ENCODE results near the gene RNF144A. TPM values are rescaled to one million over a fixed set of nuclear protein-coding genes. Genes with fewer than 3 reads are reported as not detected.
A peak's percentile ranks its signal among the peaks of the same experiment; 100 is the strongest.
"Not testable (repeated sequence)": the region's sequence is repeated elsewhere in the genome, so short reads cannot be mapped to it uniquely, and the experiment has no call there.

The RNF144A gene
- total and polyA plus RNA-seq, 5 donors: 4.7 to 14.3 (median 10.3) TPM

GRCh38 chr2:6883448-6884122 lies 33.6 kb upstream of the RNF144A start:
- no peak overlapping the region for H3K27ac ChIP-seq (ENCODE audit: low read length)
- ATAC-seq: peak; percentile 11 to 19
- intact Hi-C loops (cut with DNase I): no loop called here
- DNase-seq: no peak
- WGBS: 53% methylated on average over 7 of the region's 7 CpGs
- no peak overlapping the region for H3K4me3 ChIP-seq (ENCODE audit: low read length)
- H3K4me1 ChIP-seq (ENCODE audit: control insufficient read depth, insufficient read depth, low read length): peaks cover 4% of the 10 kb centered on the region
- no peaks in the 10 kb centered on the region for H3K27me3 ChIP-seq (ENCODE audit: control insufficient read depth, insufficient read depth)
- H3K9me3 ChIP-seq (ENCODE audit: control insufficient read depth, low read length): no peaks in the 10 kb centered on the region

- Histone ChIP-seq H3K4me3 (ENCODE audit: low read length) (no peak overlapping the region), H3K4me1 (ENCODE audit: control insufficient read depth, insufficient read depth, low read length) (peaks cover 5% of the 10 kb centered on the region), H3K27ac (ENCODE audit: low read length) (no peak overlapping the region), H3K9me3 (ENCODE audit: control insufficient read depth, low read length) (no peaks in the 10 kb centered on the region), H3K27me3 (ENCODE audit: control insufficient read depth, insufficient read depth) (no peaks in the 10 kb centered on the region)
- DNase-seq: no peak
- intact Hi-C loops (cut with DNase I): no loop called here
- 78% methylated on average over 2 of the region's 2 CpGs for WGBS
- no peak for ATAC-seq
Measured at GRCh38 chr2:6885551-6885950, 31.7 kb upstream of the RNF144A start.

GRCh38 chr2:6885968-6886367 lies 31.2 kb upstream of the RNF144A start:
- Histone ChIP-seq H3K4me1 (ENCODE audit: control insufficient read depth, insufficient read depth, low read length) (peaks cover 5% of the 10 kb centered on the region), H3K4me3 (ENCODE audit: low read length) (no peak overlapping the region), H3K27ac (ENCODE audit: low read length) (no peak overlapping the region), H3K27me3 (ENCODE audit: control insufficient read depth, insufficient read depth) (no peaks in the 10 kb centered on the region), H3K9me3 (ENCODE audit: control insufficient read depth, low read length) (no peaks in the 10 kb centered on the region)
- WGBS: 76% methylated on average over 3 of the region's 3 CpGs
- intact Hi-C loops (cut with DNase I): no loop called here
- no peak for DNase-seq
- ATAC-seq: no peak

GRCh38 chr2:6887751-6888192 lies 29.4 kb upstream of the RNF144A start:
- ATAC-seq (no peak), DNase-seq (no peak)
- H3K4me3 ChIP-seq (ENCODE audit: low read length): no peak overlapping the region
- no peak overlapping the region for H3K27ac ChIP-seq (ENCODE audit: low read length)
- H3K27me3 ChIP-seq (ENCODE audit: control insufficient read depth, insufficient read depth): no peaks in the 10 kb centered on the region
- H3K4me1 ChIP-seq (ENCODE audit: control insufficient read depth, insufficient read depth, low read length): peaks cover 5% of the 10 kb centered on the region
- WGBS: 75% methylated on average over 3 of the region's 3 CpGs
- intact Hi-C loops (cut with DNase I): no loop called here
- no peaks in the 10 kb centered on the region for H3K9me3 ChIP-seq (ENCODE audit: control insufficient read depth, low read length)

GRCh38 chr2:6888724-6889123 lies 28.5 kb upstream of the RNF144A start:
- Histone ChIP-seq H3K9me3 (ENCODE audit: control insufficient read depth, low read length) (no peaks in the 10 kb centered on the region), H3K4me3 (ENCODE audit: low read length) (no peak overlapping the region), H3K4me1 (ENCODE audit: control insufficient read depth, insufficient read depth, low read length) (peaks cover 1% of the 10 kb centered on the region), H3K27me3 (ENCODE audit: control insufficient read depth, insufficient read depth) (no peaks in the 10 kb centered on the region), H3K27ac (ENCODE audit: low read length) (no peak overlapping the region)
- DNase-seq (no peak), ATAC-seq (no peak)
- WGBS: 92% methylated on average over 4 of the region's 4 CpGs
- intact Hi-C loops (cut with DNase I): no loop called here

GRCh38 chr2:6893876-6894482 lies 23.2 kb upstream of the RNF144A start:
- Histone ChIP-seq H3K27ac (ENCODE audit: low read length) (no peak overlapping the region), H3K27me3 (ENCODE audit: control insufficient read depth, insufficient read depth) (no peaks in the 10 kb centered on the region), H3K9me3 (ENCODE audit: control insufficient read depth, low read length) (no peaks in the 10 kb centered on the region), H3K4me1 (ENCODE audit: control insufficient read depth, insufficient read depth, low read length) (peaks cover 4% of the 10 kb centered on the region), H3K4me3 (ENCODE audit: low read length) (no peak overlapping the region)
- intact Hi-C loops (cut with DNase I): loop anchor here in 1 of 4 donors (5.0 kb wide), 1 partner anchor 143 kb away; no protein-coding TSS in a partner anchor
- DNase-seq: no peak
- no peak for ATAC-seq
- 64% methylated on average over 2 of the region's 2 CpGs for WGBS

- ATAC-seq (peak in 1 of 2 donors; percentile 75), DNase-seq (no peak)
- 61% methylated on average over 5 of the region's 5 CpGs for WGBS
- H3K9me3 ChIP-seq (ENCODE audit: control insufficient read depth, low read length): no peaks in the 10 kb centered on the region
- H3K27me3 ChIP-seq (ENCODE audit: control insufficient read depth, insufficient read depth): no peaks in the 10 kb centered on the region
- intact Hi-C loops (cut with DNase I): loop anchor here in 3 of 4 donors (5.0 kb wide), 1 partner anchor 145 kb away; no protein-coding TSS in a partner anchor
- H3K4me3 ChIP-seq (ENCODE audit: low read length): no peak overlapping the region
- H3K27ac ChIP-seq (ENCODE audit: low read length): peak overlapping the region; percentile 42
- peaks cover 3% of the 10 kb centered on the region for H3K4me1 ChIP-seq (ENCODE audit: control insufficient read depth, insufficient read depth, low read length)
Measured at GRCh38 chr2:6896930-6897759, 20.1 kb upstream of the RNF144A start.

GRCh38 chr2:6902581-6902980 lies 14.6 kb upstream of the RNF144A start:
- WGBS: 90% methylated on average over 2 of the region's 2 CpGs
- DNase-seq; intact Hi-C loops (cut with DNase I); H3K9me3 ChIP-seq (ENCODE audit: control insufficient read depth, low read length); H3K4me3 ChIP-seq (ENCODE audit: low read length); H3K4me1 ChIP-seq (ENCODE audit: control insufficient read depth, insufficient read depth, low read length); ATAC-seq; H3K27ac ChIP-seq (ENCODE audit: low read length); H3K27me3 ChIP-seq (ENCODE audit: control insufficient read depth, insufficient read depth): not testable (repeated sequence)

GRCh38 chr2:6905668-6906067 lies 11.5 kb upstream of the RNF144A start:
- Histone ChIP-seq H3K9me3 (ENCODE audit: control insufficient read depth, low read length) (no peaks in the 10 kb centered on the region), H3K4me3 (ENCODE audit: low read length) (no peak overlapping the region), H3K27ac (ENCODE audit: low read length) (no peak overlapping the region), H3K27me3 (ENCODE audit: control insufficient read depth, insufficient read depth) (no peaks in the 10 kb centered on the region), H3K4me1 (ENCODE audit: control insufficient read depth, insufficient read depth, low read length) (no peaks in the 10 kb centered on the region)
- intact Hi-C loops (cut with DNase I): loop anchor here in 1 of 4 donors (5.0 kb wide), 1 partner anchor 132 kb away; no protein-coding TSS in a partner anchor
- WGBS: 94% methylated on average over 1 of the region's 1 CpG
- no peak for ATAC-seq
- no peak for DNase-seq

GRCh38 chr2:6906165-6906741 lies 11.0 kb upstream of the RNF144A start:
- no peak overlapping the region for H3K27ac ChIP-seq (ENCODE audit: low read length)
- no peaks in the 10 kb centered on the region for H3K4me1 ChIP-seq (ENCODE audit: control insufficient read depth, insufficient read depth, low read length)
- ATAC-seq: no peak
- no peak for DNase-seq
- WGBS: 91% methylated on average over 1 of the region's 1 CpG
- no peak overlapping the region for H3K4me3 ChIP-seq (ENCODE audit: low read length)
- intact Hi-C loops (cut with DNase I): loop anchor here in 1 of 4 donors (5.0 kb wide), 1 partner anchor 131 kb away; no protein-coding TSS in a partner anchor
- H3K9me3 ChIP-seq (ENCODE audit: control insufficient read depth, low read length): no peaks in the 10 kb centered on the region
- H3K27me3 ChIP-seq (ENCODE audit: control insufficient read depth, insufficient read depth): no peaks in the 10 kb centered on the region
